Left colon (tissue), 2 donors: Measurements from ENCODE around the gene HPX. TPM values are rescaled to one million over a fixed set of nuclear protein-coding genes. Genes with fewer than 3 reads are reported as not detected.

ENCODE experiments used
- ATAC-seq: fragments of 200-7000 bp; cut with Tn5 transposase; one replicate; pipeline ENCODE4 v1.9.1; 2020; ENCODE audit warnings: mild to moderate bottlenecking, moderate library complexity
- DNase-seq, 2 donors: peaks; one replicate each; pipeline ENCODE4 v3.0.0-alpha.2; 2020
- intact Hi-C, 2 donors: fragments of 100-400 bp; cut with DNase I in 1 of 2; cut with micrococcal nuclease in 1 of 2; formaldehyde crosslinking; loops; one replicate each; pipeline versions ENCODE4 v1.11.2 to v1.14.0; 2022; cut with DNase I, micrococcal nuclease
- total RNA-seq, 2 donors: library from RNA; stranded (reverse); fragmentation: NEBNext Ultra II Directional; extraction: Animal tissue kit (Norgen Biotek cat#: 25700); gene quantifications; one replicate each; pipeline ENCODE4 v1.2.1, GENCODE V29; 2021
- donor health status: DM: no; HTN: no; CAD: no.
- donor health status: DM: yes; HTN: yes; CAD: no.

Gene HPX
- total RNA-seq, 2 donors from 2014 or later: 2.4 to 2.5 TPM

DNA sequence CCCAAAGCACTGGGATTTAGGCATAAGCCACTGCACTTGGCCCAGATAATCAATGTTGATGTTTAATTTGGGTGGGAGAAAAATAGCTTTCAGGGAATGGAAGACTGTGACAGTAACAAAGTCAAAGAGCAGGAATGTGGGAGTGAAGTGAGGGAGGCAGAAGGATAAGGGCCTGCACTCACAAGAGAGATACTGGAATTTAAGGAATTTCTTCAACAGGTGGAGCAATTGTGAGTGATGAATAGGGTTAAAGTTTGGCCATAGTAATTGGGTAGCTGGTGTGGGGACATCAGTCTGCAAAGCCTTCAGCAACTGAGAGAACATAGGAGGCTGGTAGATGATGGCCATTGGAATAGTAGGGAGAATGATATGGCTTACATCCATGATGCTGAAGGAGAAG, 13.3 kb downstream of the HPX start:
- DNase-seq (no peak), ATAC-seq (no peak)
- intact Hi-C loops: no loop called here

DNA sequence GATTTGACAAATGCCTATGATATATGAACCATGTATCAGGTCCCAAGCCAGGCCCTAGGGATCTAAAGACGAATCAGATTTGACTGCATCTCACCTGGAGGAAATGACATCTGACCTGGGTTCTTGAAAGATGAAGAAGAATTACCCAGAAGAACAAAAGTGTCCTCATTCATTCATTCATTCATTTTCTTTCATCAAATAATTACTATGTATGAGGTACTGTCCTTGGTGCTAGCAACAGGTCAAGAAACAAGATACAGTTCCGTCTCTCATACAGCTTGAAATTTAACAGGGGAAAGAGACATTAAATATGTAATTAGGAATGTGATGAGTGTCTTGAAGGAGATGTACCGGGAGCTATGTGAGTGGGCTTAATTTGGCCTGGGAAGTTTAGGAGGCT, 20.1 kb downstream of the HPX start:
- no peak for ATAC-seq
- intact Hi-C loops: no loop called here
- DNase-seq: no peak

DNA sequence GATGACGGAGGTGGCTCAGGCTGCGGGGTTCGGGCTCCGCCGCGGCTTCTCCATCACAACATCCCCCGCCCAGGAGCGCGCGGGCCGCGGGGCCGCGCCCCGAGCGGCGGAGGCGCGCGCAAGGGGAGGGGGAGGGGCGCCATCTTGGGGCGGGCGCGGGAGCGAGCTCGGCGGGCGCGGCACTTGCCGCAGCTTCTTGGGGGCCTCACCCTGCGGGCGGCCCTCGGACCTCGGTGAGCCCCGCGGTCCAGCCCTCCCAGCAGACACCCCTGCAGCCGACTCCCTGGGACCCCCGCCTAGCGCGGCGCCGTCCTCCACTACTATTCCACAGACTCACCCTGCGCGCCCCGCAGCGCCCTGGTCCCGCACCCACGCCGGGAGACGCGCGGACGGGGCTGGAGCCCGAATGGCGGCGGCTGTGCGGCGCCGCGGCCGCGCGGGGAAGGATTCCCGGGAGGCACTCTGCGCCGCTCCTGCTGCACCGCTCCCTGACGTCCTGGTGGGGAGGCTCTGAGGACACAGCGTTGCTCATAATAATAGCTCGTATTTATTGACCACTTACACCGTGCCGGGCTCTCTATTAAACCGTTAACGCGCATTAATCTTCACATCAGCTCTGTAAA, 21.7 kb downstream of the HPX start, which contains the start of gene APBB1:
TSS of gene APBB1 (minus strand) at position 86 of the 623 bp plus-strand sequence. CDS start 7,747 bp downstream, outside the sequence.
- intact Hi-C loops: no loop called here
- DNase-seq: peak; percentile 44 to 76
- ATAC-seq: peak; percentile 96

DNA sequence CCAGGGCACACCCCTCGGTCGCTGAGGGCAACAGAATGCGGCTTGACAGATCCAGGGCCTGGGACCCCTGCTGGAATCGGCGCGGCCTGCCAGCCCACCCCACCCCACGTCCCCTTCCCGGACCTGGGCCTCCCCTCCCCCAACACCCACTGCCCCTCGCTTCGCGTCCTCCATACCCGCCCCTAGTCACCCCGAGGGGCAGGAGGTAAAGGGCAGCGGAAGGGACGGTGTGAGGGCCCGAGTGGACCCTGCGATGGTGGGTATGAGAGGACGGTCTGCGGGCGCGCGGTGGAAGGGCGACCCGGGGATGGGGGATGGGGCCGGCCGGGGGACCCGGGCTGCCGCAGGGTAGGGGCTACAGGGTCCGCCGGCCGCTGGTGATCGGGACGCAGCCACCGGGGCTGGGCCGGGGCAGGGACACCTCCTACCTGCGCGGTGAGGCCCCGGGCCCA, 22.2 kb downstream of the HPX start:
- ATAC-seq (peak; percentile 21), DNase-seq (peak in 1 of 2 donors; percentile 38)

DNA sequence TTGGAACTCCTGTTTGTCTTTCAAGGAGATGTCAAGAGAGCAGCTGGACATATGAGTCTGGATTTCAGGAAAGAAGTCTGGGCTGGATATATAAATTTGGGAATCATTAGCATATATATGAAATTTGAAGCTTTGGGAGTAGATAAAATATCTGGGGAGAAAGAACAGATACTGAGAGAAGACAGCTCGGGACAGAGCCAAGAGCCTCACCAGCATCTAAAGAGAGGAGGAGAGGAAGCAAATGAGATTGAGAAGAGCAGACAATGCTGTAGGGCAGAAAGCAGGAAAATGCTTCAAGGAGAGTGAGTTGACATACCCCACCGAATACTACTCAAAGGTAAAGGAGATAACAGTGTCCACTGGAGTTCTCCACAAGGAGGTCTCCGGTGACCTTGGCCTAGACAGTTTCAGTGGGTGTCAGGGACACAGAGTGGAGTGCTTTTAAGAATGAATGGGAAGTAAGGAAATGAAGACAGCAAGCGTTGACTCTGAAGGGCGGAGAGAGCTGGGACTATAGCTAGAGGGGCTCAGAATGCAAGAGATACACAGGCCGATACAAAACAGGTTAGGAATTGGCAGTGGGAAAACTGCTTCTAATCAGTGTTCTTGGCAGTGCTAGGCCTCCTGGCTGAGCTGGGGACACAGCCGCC, 22.8 kb downstream of the HPX start:
- ATAC-seq (peak; percentile 40), DNase-seq (no peak)
- intact Hi-C loops: no loop called here

More for the DNA sequence above, 22.2 kb downstream of the HPX start:
- intact Hi-C loops: no loop called here

DNA sequence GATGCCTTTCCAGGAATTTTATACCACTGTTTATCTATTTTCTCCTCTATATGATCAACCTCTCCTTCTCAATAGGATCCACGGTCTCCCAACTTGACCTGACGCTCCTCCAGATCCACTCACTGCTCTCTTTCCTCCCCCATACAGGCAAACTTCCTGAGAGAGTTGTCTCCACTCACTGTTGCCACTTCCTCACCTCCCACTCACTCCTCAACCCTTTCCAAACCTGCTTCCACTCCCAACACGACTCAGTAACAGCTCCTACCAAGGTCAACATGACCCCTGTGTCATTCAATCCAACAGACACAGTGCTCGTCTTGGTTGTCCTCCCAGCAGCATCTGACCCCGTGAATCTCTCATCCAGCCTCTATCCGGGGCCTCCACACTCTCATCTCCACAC, 25.0 kb downstream of the HPX start:
- intact Hi-C loops: no loop called here
- DNase-seq (no peak), ATAC-seq (no peak)

DNA sequence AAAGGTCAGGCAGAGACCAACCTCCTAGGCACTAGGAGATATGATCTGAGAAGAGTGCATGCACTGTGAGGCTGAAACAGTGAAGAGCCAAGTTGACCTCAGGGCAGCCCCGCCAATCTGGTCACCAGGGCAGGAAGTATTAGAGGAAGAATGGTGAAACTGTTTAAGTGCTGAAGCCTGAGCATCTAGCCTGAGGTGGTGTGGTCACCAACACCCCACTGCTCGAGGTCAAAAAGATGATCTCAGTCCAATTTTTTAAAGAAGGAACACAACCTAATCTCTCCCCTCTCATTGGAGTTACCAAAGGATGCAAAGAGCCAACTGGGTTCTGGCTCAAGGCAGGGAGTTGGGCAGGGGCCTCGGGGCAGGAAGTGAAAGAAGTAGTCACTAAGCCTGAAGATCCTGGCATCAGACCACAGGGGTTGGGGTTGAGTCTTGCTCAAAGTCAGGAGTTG, 25.9 kb downstream of the HPX start:
- intact Hi-C loops: no loop called here
- ATAC-seq: no peak
- DNase-seq: no peak

DNA sequence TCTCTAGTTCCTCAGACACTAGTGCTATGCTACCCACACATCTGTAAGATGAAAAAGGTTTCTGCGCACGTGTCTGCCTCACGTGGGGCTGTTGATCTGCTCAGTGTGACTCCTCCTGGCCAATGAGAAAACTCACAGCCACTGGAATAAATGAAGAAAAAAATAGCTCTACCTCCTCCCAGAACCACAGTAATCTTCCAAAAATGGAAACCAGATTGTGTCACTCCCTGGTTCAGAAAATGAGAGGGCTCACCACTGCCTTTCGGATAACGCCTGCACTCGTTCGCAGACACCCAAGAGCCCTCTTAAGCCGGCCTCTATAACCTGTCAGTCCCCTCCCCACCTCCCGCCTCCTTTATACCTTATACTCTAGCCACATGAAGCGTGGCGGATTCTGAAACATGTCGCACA, 27.0 kb downstream of the HPX start:
- ATAC-seq: no peak
- no peak for DNase-seq
- intact Hi-C loops: no loop called here

DNA sequence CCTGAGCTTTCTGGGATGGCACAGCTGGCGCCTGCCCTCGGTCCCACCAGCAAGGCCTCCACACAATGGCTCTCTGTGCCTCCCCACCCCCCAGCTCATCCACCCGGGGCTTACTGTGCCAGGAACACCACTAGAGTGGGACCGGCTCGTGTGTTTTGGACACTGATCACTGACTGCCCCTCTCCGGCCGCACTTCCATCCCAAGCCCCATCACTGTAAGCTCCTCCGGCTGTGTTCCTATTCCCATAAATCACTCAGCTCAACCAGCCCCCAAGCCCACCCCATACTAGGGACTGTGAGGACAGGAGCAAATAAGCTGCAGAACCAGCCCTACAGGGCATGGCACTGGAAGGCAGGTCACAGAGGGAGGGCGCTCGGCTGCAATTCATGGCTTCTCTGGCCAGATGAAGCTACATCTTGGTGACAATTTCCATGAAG, 29.2 kb downstream of the HPX start:
- DNase-seq (no peak), ATAC-seq (no peak)
- intact Hi-C loops: no loop called here

DNA sequence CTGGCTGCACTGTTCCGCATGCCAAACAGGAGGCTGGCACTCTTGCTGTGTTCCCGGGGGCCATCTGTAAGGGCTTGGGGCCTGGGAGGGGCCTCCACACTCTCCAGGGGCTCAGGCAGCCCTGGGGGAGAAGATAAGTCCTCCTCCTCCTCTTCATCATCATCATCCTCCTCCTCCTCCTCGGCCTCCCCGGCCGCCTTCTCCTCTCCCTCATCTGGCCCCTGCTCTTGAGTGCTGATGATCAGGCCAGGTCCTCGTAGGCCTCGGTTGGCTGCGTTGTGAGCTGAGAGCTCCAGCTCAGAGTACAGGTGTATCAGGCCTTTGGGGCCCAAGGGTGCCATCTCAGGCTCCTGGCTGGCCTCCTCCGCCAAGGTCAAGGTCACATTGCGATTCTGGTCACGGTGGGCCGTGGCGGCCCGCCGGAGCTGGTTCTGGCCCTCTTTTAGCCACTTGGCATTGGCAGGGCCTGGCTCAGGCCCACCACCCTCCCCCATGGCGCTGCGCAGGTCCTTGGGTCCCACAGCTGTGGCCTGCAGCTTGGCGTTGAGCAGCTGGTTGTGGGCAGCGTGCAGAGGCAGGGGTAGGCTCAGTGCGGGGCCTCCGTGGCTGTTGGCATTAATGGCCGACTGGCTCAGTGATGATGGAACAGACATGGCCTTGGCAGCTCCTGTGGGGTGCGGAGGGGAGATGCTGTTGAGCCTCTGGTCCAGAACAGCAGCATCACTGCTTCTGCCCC, 29.9 kb downstream of the HPX start:
- DNase-seq: no peak
- intact Hi-C loops: no loop called here
- ATAC-seq: no peak

DNA sequence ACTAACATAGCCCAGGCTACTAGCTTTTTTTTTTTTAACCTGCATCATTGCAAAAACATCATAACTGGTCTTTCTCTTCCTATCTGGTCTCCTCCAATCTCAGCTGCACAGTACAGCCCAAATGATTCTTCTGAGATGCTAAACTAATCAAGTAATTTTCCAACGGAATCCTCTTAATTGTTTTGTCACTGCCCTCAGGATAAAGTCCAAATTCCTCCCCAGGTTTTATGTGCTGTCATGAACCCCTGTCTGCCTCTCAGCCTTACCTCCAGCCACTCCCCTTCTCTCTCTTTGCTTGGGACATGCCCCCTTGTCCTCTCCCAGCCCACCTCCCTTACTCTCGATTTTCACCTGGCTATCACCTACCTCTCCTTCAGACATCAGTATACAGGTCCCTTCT, 34.4 kb downstream of the HPX start:
- intact Hi-C loops: no loop called here
- peak; percentile 52 for ATAC-seq
- DNase-seq: no peak

DNA sequence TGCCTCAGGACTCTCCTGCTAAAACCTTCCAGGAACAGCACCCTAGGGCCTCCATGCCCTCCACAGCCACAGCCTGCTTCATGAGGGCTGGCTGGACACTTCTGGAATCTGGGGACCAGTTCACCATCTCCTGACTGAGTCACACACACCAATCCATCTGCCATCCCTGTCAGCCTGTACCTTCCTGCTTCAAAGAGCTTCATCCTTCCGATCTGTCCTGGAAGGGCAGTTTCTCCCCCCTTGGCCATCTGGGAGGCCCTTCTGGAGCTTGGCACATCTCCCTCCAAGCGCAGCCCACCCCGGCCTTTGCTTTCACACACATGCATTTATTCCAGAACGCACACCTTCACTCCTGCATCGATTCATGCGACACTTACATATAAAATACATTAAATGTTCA, 34.9 kb downstream of the HPX start:
- no peak for ATAC-seq
- intact Hi-C loops: no loop called here
- DNase-seq: no peak

DNA sequence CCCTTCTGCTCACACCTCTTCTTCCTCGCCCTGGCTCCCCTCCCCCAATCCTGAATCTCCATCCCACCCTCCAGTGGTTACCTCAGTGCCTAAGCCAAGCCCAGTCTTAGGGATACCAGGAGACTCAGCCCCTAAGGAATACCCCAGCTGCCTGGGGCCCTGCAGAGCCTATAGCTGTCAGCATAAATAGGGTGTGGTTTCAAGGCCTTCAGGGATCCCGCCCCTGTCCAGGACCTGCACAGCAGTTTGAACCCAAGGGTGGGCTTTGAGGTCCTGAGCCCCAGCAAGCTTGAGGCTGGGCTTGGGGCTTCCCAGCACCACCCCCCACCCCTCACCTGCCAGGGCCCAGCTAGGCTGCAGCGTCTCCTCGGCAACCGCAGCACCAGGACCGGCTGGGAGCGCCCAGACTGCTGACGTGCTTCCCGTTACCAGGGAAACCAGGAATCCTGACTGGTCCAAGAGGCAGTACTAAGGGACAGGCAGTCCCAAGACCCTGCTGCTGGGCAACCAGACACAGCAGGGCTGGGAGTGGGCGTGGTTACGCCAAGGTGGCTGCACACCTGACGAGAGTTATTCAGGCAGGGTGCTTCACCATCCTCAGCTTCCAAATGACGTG, 35.6 kb downstream of the HPX start:
- ATAC-seq (peak; percentile 25), DNase-seq (no peak)
- intact Hi-C loops: no loop called here

DNA sequence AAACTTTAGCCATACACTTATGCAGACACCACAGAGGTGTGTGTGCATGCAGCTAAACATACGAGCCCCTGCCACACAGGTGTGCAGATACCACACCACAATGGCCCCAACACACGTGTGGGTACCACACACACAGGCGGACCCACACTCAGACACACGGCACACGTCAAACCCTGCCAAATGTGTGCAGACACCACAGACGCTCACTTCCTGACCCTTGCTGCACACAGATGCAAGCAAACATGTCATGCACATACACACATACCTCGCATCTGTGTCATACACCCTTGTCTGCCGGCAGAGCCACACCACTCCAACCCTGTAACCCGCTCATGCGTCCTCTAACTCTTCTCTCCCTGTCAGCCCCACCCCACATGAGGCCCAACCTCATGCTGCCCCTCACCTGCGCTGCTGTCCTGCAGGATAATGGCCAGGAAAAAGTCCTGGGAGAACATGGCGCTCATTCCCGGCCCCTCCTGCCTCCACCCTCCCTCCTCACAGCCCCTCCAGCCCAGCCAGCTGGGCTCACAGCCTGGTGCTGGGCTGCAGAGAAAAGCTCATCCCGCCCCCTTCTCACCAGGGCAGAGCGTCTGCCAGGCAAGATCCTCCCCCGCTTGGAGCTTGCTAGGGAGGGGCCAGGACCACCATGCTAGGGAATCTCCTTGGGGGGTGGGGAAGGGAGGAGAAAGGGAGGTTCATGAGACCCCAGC, 36.3 kb downstream of the HPX start:
- ATAC-seq (no peak), DNase-seq (no peak)
- intact Hi-C loops: no loop called here

DNA sequence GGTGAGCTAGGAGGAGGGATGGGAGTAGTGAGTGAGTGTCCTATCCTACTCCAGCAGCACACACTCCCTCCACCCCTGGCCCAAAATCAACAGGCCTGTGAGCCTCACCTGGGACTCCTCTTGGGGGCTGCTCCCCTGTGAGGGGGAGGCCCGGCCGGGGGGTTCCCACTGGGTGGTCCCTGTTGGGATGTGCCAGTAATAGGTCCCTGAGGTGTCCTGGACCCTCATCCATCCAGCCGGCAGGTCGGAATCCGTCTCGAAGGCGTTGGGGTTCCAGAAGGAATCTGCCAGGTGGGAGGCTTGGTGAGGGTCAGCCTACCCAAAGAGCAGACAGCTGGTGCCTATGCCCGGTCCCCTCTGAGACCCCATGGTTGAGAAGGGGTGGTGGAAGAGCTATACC, 37.2 kb downstream of the HPX start:
- DNase-seq (no peak), ATAC-seq (no peak)
- intact Hi-C loops: no loop called here

DNA sequence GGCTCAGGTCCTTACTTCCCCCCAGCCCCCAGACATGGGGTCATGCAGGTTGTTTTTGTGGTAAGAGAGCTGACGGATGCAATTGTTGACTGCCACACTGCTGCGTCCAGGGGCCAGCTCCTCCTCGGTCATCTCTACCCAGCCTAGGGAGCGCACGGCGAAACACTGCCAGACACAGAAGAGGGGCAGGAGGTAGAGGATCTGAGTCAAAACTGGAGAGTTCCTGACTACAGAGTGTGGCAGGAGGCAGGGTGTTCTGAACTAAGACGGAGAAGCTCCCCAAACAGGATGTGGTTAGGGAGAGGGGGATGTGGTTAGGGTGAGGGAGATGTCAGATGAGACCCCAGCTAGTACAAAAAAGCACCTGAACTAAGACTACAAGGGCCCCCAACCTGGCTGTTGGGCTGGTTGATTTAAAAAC, 38.2 kb downstream of the HPX start:
- intact Hi-C loops: no loop called here
- DNase-seq (no peak), ATAC-seq (peak; percentile 34)

DNA sequence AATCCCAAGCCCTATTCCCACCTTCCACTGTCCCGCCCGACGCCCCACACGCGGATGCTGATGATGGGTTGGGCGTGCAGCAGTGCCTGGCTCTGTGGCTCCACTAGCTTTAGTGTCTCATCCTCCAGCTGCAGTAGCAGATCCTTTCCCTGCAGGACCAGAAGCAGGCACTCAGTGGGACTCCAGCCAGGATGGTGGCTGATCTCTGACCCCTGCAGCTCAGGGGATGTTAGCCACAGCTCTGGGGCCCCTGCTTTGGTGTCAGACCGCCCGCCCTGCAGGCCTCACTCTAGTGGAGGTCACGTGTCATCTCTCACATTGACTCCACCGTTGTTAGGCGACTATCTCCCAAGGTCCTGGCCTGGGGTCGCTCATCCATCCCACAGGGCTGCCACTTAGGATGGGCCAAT, 38.7 kb downstream of the HPX start:
- ATAC-seq (no peak), DNase-seq (no peak)
- intact Hi-C loops: no loop called here

DNA sequence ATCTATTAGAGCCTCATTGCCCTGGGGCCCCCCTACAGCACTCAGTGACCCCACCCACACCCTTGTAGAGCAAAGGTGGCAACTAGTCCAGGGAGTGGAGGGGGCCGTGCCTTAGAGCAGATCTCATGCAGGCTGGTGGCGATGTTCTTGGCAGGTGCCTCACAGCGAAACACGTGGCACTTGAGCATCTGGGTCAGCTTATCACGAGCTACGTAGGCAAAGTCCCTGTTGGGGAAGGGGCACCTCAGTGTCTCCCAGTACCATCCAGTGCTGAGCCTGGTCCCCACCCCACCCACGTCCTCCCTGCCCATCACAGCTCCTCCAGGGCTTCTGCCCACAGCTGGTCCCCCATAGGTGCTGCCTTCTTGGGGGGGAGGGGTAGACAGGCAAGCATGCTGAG, 39.3 kb downstream of the HPX start:
- intact Hi-C loops: no loop called here
- no peak for ATAC-seq

More for the DNA sequence above, 39.3 kb downstream of the HPX start:
- DNase-seq: no peak
